GM12878 (cell line): ENCODE measurements around the gene SLC11A1. TPM values are rescaled to one million over a fixed set of nuclear protein-coding genes. Genes with fewer than 3 reads are reported as not detected.
A peak's percentile ranks its signal among the peaks of the same experiment; 100 is the strongest.

ENCODE experiments used
- CHD4 ChIP-seq: fragments of 200-600 bp; sonication (generic); IDR thresholded peaks from 2 replicates; pipeline ENCODE4 v1.6.1; 2016; ENCODE audit warnings: mild to moderate bottlenecking
- IRF4 ChIP-seq: IDR thresholded peaks from 2 replicates; pipeline ENCODE4 v1.6.1; 2011; ENCODE audit warnings: low read depth, low read length
- KAT2A ChIP-seq: conservative IDR thresholded peaks from 2 replicates; pipeline ENCODE4 v1.6.1; 2011; ENCODE audit warnings: low read depth, low read length; ENCODE audit not compliant: control insufficient read depth
- KDM1A ChIP-seq: fragments of 200-600 bp; sonication (generic); IDR thresholded peaks from 2 replicates; pipeline ENCODE4 v1.6.1; 2016; ENCODE audit warnings: borderline replicate concordance
- LARP7 ChIP-seq: fragments of 450-650 bp; IDR thresholded peaks from 2 replicates; pipeline ENCODE4 v1.6.1; 2017; ENCODE audit warnings: mild to moderate bottlenecking
- MXI1 ChIP-seq: fragments of 150-350 bp; IDR thresholded peaks from 2 replicates; pipeline ENCODE4 v1.6.1; 2011; ENCODE audit warnings: low read depth, mild to moderate bottlenecking, inconsistent platforms, low read length, improper control_type of control experiment
- RAD21 ChIP-seq: IDR thresholded peaks from 2 replicates; pipeline ENCODE4 v1.6.1; 2011; ENCODE audit warnings: mild to moderate bottlenecking, low read depth, low read length, moderate library complexity; ENCODE audit not compliant: insufficient read depth
- RBBP5 ChIP-seq: fragments of 200-600 bp; sonication (generic); conservative IDR thresholded peaks from 2 replicates; pipeline ENCODE4 v1.6.1; 2016
- SREBF1 ChIP-seq: IDR thresholded peaks from 2 replicates; pipeline ENCODE4 v1.6.1; 2012; ENCODE audit warnings: mild to moderate bottlenecking, low read length
- polyA plus RNA-seq, 11 experiments: library from polyadenylated mRNA; depleted of rRNA in 4 of 11; unstranded in 6 of 11; stranded (reverse) in 5 of 11; fragments of >200 nt; fragmentation: Nextera tagmentation in 4 of 11; fragmentation: Illumina TruSeq in 1 of 11; extraction: Ambion mirVana in 4 of 11; extraction: Trizol in 1 of 11; gene quantifications; 1 replicate in 1 of 11; 2 replicates in 10 of 11; pipeline versions ENCODE4 v1.2.1 to v1.2.3, GENCODE V29; 2011 to 2016; ENCODE audit warnings: inconsistent platforms in 2 of 11, missing spikeins in 2 of 11, low read depth in 1 of 11
- total RNA-seq, 4 experiments: library from RNA; depleted of rRNA in 3 of 4; stranded (reverse); fragments of >200 nt in 3 of 4; fragmentation: Illumina TruSeq in 1 of 4; extraction: Trizol in 1 of 4; gene quantifications; 2 replicates each; pipeline versions ENCODE4 v1.2.1 to v1.2.3, GENCODE V29; 2013 to 2021
- TF ChIP-seq, protein P1 (sequence below): fragments of 450-650 bp; formaldehyde crosslinking; IDR thresholded peaks from 2 replicates; pipeline ENCODE4 v1.4.0; 2020; ENCODE audit warnings: mild to moderate bottlenecking, moderate library complexity
- TF ChIP-seq, protein P2 (sequence below): fragments of 450-650 bp; IDR thresholded peaks from 2 replicates; pipeline ENCODE4 v1.6.1; 2016; ENCODE audit warnings: mild to moderate bottlenecking
- TF ChIP-seq, protein P3 (sequence below): IDR thresholded peaks from 2 replicates; pipeline ENCODE4 v1.6.1; 2011; ENCODE audit warnings: borderline replicate concordance, low read depth, mild to moderate bottlenecking, moderate library complexity, mixed read lengths, low read length; ENCODE audit not compliant: insufficient read depth; ENCODE audit errors: extremely low read length
- TF ChIP-seq, protein P4 (sequence below): IDR thresholded peaks from 2 replicates; pipeline ENCODE4 v1.6.1; 2012; ENCODE audit warnings: low read depth, low read length, improper control_type of control experiment
- TF ChIP-seq, protein P5 (sequence below), 3 experiments: IDR thresholded peaks in 2 of 3; conservative IDR thresholded peaks in 1 of 3; 2 replicates each; pipeline ENCODE4 v1.5.1; 2011; ENCODE audit warnings: low read depth in 3 of 3, low read length in 3 of 3, mild to moderate bottlenecking in 3 of 3, control low read depth in 2 of 3, moderate library complexity in 2 of 3, inconsistent platforms in 1 of 3, mixed read lengths in 1 of 3; ENCODE audit not compliant: control insufficient read depth in 2 of 3, insufficient read depth in 1 of 3; ENCODE audit errors: extremely low read depth in 1 of 3
- TF ChIP-seq, protein P6 (sequence below): fragments of 450-650 bp; IDR thresholded peaks from 2 replicates; pipeline ENCODE4 v1.6.1; 2017; ENCODE audit warnings: low read depth, mild to moderate bottlenecking, moderate library complexity

Gene SLC11A1
- total and polyA plus RNA-seq, 10 of the 15 experiments (the other 5 are each of a cell fraction or from before 2014, with no cell fraction given): 0.03 to 0.38 (median 0.12) TPM

DNA sequence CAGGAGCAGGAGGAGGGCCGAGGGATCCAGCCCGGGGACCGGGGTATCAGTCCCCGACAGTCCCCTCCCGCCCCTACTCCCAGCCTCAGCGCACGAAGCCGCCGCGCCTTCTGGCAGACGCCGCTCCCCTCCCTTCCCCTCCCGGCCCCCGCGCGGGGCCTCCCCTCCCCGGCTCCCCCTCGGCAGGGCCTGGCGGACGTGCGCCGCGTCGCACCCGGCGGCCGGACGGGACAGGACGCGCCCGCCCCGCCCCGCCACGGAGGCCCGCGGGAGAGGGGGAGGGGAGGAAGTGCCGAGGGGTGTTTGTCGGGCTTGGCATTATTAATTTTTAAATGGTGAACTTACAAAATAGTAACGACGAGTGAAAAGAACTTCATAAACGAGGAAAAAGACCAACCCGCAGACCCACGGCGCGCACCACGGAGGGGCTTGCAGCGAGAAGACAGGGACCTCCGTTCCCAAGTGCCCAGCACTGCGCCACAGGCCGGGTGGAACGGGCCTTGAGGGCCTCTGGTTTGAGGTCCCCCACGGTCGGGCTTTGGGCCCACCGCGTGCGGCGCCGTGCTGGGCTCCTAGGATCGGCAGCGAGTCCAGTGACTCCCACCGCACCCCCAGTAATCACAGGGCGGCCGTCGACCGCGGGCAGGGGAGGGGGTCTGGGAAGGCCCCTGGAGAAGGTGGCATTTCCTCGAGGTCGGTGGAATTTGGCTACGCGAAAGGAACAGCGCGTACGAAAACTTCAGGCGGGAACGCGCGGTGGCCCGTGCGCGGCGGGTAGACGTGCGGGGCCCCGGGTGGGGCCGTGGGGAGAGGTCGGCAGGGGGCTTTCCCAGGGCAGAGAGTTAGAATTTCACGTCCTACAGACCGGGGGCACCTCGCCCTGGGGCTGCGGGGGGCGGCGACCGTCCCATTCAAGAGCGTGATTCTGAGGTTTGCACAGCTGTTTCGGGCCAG, 16.6 kb downstream of the SLC11A1 start (continued):
- TF ChIP-seq, protein P1, sequence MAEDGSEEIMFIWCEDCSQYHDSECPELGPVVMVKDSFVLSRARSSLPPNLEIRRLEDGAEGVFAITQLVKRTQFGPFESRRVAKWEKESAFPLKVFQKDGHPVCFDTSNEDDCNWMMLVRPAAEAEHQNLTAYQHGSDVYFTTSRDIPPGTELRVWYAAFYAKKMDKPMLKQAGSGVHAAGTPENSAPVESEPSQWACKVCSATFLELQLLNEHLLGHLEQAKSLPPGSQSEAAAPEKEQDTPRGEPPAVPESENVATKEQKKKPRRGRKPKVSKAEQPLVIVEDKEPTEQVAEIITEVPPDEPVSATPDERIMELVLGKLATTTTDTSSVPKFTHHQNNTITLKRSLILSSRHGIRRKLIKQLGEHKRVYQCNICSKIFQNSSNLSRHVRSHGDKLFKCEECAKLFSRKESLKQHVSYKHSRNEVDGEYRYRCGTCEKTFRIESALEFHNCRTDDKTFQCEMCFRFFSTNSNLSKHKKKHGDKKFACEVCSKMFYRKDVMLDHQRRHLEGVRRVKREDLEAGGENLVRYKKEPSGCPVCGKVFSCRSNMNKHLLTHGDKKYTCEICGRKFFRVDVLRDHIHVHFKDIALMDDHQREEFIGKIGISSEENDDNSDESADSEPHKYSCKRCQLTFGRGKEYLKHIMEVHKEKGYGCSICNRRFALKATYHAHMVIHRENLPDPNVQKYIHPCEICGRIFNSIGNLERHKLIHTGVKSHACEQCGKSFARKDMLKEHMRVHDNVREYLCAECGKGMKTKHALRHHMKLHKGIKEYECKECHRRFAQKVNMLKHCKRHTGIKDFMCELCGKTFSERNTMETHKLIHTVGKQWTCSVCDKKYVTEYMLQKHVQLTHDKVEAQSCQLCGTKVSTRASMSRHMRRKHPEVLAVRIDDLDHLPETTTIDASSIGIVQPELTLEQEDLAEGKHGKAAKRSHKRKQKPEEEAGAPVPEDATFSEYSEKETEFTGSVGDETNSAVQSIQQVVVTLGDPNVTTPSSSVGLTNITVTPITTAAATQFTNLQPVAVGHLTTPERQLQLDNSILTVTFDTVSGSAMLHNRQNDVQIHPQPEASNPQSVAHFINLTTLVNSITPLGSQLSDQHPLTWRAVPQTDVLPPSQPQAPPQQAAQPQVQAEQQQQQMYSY (CRISPR knock-in tag): no peak
- TF ChIP-seq MXI1: no peak
- TF ChIP-seq IRF4: no peak
- TF ChIP-seq RBBP5: no peak
- TF ChIP-seq, protein P2, sequence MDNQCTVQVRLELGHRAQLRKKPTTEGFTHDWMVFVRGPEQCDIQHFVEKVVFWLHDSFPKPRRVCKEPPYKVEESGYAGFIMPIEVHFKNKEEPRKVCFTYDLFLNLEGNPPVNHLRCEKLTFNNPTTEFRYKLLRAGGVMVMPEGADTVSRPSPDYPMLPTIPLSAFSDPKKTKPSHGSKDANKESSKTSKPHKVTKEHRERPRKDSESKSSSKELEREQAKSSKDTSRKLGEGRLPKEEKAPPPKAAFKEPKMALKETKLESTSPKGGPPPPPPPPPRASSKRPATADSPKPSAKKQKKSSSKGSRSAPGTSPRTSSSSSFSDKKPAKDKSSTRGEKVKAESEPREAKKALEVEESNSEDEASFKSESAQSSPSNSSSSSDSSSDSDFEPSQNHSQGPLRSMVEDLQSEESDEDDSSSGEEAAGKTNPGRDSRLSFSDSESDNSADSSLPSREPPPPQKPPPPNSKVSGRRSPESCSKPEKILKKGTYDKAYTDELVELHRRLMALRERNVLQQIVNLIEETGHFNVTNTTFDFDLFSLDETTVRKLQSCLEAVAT: peak; percentile 69; the same call in 1 of the 2 replicates
- no peak for TF ChIP-seq KDM1A
- no peak for TF ChIP-seq KAT2A
- peak; percentile 67; the same call in 1 of the 2 replicates for TF ChIP-seq LARP7
- no peak for TF ChIP-seq RAD21
- TF ChIP-seq, protein P3, sequence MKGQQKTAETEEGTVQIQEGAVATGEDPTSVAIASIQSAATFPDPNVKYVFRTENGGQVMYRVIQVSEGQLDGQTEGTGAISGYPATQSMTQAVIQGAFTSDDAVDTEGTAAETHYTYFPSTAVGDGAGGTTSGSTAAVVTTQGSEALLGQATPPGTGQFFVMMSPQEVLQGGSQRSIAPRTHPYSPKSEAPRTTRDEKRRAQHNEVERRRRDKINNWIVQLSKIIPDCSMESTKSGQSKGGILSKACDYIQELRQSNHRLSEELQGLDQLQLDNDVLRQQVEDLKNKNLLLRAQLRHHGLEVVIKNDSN: no peak
- TF ChIP-seq SREBF1: no peak
- no peak for TF ChIP-seq CHD4
- TF ChIP-seq, protein P4, sequence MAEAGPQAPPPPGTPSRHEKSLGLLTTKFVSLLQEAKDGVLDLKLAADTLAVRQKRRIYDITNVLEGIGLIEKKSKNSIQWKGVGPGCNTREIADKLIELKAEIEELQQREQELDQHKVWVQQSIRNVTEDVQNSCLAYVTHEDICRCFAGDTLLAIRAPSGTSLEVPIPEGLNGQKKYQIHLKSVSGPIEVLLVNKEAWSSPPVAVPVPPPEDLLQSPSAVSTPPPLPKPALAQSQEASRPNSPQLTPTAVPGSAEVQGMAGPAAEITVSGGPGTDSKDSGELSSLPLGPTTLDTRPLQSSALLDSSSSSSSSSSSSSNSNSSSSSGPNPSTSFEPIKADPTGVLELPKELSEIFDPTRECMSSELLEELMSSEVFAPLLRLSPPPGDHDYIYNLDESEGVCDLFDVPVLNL: no peak
- TF ChIP-seq, protein P5, sequence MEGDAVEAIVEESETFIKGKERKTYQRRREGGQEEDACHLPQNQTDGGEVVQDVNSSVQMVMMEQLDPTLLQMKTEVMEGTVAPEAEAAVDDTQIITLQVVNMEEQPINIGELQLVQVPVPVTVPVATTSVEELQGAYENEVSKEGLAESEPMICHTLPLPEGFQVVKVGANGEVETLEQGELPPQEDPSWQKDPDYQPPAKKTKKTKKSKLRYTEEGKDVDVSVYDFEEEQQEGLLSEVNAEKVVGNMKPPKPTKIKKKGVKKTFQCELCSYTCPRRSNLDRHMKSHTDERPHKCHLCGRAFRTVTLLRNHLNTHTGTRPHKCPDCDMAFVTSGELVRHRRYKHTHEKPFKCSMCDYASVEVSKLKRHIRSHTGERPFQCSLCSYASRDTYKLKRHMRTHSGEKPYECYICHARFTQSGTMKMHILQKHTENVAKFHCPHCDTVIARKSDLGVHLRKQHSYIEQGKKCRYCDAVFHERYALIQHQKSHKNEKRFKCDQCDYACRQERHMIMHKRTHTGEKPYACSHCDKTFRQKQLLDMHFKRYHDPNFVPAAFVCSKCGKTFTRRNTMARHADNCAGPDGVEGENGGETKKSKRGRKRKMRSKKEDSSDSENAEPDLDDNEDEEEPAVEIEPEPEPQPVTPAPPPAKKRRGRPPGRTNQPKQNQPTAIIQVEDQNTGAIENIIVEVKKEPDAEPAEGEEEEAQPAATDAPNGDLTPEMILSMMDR (IDR thresholded peaks at IDR 0.05 in 2 of 3, conservative IDR thresholded peaks at IDR 0.05 in 1 of 3; ENCODE audit: control insufficient read depth in 2 of 3, extremely low read depth in 1 of 3, insufficient read depth in 1 of 3, low read depth in 3 of 3, low read length in 3 of 3): no peak
- TF ChIP-seq, protein P6, sequence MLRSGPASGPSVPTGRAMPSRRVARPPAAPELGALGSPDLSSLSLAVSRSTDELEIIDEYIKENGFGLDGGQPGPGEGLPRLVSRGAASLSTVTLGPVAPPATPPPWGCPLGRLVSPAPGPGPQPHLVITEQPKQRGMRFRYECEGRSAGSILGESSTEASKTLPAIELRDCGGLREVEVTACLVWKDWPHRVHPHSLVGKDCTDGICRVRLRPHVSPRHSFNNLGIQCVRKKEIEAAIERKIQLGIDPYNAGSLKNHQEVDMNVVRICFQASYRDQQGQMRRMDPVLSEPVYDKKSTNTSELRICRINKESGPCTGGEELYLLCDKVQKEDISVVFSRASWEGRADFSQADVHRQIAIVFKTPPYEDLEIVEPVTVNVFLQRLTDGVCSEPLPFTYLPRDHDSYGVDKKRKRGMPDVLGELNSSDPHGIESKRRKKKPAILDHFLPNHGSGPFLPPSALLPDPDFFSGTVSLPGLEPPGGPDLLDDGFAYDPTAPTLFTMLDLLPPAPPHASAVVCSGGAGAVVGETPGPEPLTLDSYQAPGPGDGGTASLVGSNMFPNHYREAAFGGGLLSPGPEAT: peak; percentile 4
